ENCODE measurements around the gene KRT12.
"Not testable (repeated sequence)": the region's sequence is repeated elsewhere in the genome, so short reads cannot be mapped to it uniquely, and the experiment has no call there.

The KRT12 gene

DNA sequence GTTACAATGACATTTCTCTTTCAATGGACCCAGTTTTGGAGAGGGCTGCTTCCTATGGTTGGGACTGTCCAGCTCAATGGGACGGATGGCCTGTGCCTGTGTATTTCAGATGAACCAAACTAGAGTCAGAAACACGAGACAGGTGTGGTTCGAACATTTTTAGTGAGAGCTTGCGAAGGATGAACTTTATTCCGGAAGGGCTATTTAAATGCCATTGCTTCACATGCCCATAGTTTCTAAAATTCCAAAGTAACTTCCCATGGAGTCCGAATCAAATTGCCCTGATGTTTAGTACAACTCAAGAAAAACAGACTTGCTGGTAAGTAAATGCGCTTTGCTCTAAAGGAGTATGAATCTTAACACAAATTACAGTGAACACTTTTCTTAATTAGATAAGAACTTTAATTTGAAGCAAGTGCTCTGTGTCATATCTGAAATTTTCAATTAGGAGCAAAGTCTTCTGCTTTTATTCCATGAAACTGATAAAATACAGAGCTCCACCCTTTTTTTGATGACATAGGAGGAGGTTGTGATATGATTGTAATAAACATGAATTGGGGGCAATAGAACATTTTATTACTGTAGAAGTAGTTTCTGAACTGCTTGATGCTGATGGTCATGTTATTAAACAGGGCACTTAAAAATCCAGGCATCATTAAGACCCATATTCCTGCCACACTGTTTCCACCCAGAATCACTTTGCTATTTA, 16.8 kb upstream of the KRT12 start:
- DNase-seq = no peak

DNA sequence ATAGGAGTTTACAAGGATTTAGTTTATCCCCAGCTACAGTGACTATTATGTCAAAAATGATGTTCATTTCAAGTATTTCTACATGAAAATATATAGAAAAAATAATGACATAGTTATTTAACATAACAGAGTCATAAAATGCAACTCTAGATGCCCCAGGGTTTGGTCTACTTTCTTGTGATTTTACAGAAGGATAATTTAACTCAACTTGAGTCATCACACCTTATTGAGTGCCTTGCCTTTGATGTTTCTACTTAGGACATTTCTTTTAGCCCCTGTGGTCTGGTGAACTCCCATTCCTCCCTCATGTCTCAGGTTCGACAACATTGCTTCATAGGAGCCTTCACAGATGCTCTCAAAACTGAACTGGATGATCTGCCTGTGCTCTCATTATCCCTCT, 16.0 kb upstream of the KRT12 start:
- no peak for DNase-seq

DNA sequence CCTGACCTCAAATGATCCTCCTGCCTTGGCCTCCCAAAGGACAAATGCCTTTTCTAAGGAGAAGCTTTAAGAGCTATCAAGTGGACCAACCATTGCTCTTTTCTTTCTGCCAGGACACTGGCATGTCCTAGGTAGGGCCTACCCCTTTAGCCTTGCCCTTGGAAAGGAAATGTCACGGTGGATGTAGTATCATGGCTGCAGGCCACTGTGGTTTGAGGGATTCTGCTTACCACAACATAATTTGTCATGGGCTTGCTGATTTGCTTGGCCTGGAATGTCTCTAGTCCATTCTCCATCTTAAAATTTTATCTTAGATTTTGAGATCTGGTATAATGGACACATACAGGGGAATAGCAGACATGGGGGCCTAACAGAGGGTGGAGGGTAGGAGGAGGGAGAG, 12.0 kb upstream of the KRT12 start:
- no peak for DNase-seq

DNA sequence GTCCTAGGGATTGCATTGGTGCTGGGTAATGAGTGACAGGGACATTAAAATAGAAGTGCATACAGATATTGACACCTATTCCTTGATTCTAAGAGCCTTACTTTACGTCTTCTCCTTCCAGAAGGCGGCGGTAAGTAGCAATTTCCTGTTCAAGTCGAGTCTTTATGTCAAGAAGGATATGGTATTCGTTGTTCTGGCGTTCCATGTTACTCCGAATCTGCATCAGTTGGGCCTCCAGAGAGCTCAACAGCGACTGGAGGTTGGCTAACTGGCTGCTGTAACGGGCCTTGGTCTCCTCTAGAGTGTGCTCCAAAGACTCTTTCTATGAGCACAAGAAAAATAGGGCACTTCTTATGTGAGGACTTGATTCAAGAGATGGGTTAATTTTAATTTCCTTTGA, 11.0 kb upstream of the KRT12 start:
- DNase-seq = no peak

DNA sequence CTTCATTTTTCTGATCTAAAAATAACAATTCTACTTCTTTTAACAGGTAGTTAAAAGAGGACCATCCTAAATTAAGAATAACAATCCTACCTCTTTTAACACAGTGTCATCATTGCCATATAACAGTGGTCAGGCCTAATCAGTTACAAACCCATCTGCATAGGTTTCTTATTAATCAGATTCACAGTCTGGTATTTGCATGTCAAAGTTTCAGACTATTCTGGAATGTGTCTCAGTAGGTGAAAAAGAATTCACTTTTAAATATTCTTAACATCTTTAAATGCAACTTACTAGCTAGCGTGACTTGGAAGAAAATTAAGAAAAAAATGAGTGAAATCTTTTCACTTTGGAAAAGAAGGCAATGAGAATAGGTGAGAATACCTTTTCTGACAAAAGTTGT, 6.8 kb upstream of the KRT12 start:
- DNase-seq = no peak

DNA sequence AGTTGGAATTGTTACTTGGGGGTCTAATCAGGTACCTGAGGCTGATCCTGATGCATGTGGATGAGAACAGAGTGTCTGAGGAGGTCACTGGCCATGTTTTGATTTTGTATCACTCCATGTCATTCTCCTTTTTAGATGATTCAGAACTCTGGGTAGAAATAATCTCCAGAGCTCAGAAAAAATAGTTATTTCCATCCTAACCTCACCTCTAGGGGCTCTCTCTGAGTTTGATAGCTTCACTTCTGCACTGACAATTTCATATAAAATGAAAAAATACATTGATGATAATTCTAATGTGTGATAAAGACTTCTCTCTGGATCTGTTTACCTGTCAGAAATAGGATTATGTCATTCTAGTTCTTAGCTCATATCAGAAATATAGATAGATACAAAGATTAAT, 6.2 kb upstream of the KRT12 start:
- DNase-seq = no peak

DNA sequence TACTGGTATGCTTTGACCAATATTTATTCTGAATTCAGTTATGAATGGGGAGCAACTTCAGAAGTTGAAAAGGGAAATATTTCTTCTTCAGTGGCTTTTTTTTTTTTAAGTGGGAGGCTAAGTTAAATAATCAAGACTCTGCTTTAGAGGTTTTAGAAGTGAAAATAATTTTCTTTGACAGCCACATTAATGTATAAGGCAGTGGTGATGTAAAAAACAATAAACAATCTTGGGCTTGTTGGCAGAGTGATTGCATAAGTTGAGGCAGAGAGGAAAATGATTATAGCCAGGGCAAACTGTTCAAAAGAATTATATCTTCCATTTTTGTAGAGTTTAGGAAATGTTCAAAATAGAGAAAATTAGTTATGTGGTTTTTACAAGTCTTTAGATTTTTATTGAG, 5.4 kb upstream of the KRT12 start:
- no peak for DNase-seq

DNA sequence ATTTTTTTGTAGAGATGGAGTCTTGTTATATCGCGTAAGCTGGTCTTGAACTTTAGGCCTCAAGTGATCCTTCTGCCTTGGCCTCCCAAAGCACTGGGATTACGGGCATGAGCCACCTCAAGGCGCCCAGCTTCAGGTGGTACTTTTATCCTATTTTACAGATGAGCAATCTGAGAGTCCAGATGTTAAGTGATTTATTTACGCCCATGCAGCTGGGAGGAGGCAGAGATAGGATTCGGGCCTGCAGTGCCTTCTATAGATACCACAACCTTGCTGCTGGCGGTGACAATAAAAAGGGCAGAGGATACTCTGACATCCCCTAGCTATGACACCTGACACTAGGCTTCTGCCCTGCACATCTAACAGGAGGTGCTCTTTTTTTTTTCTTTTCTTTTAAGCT, 4.3 kb upstream of the KRT12 start:
- no peak for DNase-seq

DNA sequence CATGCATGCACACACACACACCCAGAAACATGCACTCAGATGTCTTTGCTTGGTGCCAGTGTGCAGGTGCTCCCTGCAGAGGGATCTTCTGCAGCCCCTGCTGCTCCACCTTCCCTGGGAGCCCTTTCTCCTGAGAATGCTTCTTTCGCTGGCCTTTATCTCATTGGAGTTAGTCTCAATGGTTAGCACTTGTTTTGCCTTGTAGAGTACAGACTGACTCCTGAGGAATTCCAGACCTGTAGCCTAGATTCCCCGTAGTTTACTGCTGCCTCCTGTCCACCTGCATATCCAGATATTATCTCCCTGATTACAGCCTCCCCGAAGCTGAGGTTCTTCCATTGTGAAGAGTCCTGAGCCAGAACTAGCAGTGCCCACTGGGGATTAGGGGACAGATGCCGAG, 3.1 kb upstream of the KRT12 start:
- DNase-seq = no peak

DNA sequence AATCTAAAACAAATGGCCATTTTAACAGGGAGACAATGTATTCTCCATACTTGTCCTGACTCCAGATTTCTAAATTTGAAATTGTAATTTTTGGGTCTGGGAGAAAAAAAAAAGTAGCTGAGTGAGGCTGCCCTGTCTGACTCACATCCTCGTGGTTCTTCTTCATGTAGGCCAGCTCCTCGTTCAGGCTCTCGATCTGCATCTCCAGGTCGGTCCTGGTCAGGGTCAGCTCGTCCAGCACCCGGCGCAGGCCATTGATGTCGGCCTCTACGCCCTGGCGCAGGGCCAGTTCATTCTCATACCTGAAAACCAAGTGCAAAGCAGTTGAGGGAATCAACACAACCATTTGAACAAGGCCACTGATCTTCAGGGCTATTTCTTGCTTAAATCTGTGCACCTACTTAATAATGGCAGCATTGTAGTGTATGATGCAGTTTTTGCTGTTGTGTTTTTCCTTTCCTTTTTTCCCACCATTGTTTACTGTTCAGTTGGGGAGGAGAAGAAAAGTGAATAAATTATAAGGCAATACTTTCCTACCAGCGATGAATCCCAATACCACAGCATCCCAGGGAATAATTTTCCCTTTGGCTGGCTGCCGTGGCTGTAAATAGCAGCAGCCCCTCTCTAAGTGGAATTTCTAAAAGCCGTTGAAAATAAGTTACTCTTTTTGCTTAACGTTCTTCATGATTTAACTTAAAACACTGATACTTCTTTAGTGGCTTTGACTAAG, 2.2 kb downstream of the KRT12 start:
- DNase-seq = no peak

DNA sequence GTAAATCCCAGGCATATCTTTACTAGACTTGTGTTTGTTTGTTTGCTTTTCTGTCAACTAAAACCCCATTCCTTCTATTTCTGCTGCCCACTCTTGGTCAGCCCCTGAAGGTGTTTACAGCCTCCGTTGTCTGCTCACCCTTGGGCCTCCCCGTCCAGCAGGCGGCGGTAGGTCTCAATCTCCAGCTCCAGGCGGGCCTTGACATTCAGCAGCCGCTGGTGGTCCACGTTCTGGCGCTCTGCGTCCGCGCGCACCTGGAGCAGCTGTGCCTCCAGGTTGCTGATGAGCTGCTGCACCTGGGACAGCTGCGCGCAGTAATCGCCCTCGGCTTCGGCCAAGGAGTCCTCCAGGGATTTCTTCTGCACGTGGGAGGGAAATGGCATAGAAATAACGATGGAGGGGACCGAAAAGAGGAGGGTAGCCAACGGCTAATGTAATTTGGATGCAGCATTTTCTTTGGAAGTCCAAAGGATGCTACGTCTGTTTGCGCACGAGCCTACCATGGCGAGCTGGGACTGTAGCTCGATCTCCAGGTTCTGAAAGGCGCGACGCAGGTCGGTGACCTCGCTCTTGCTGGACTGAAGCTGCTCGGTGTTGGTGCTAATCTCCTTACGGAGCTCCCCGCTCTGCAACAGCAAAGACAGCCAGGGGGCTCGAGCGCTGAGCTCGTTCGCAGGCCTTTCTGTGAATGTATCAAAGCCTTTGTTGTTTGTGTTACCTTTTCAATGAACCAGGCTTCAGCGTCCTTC, 3.9 kb downstream of the KRT12 start:
- peak in 1 of 2 donors; percentile 20 for DNase-seq

DNA sequence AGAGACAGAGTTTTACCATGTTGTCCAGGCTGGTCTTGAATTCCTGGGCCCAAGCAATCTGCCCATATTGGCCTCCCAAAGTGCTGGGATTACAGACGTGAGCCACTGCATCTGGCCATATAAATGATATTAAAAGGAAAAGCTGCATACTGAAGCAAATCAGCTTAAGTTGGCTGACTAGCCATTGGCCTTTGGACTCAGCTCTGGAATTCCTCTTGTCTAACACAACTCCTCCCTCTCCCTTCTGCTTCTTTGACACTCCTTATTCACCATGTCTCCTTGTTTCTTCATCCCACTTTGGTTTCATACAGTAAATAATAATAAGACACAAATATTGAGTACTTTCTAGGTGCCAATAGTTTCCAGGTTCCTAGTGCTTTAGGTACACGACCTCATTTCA, 7.5 kb downstream of the KRT12 start:
- no peak for DNase-seq

DNA sequence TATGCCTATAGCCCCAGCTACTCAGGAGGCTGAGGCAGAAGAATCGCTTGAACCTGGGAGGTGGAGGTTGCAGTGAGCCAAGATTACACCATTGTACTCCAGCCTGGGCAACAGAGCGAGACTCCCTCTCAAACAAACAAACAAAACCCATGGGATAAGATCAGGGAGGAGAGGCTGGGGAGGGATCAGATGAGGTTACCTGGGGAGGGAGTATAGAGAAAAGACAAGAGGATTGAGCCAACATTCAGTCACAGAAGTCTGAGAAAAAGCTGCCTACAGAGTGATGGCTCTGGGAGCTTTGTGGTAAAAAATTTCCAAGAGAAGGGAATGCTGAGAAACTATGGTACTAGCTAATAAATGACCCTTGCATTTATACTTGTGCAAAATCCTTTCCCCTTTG, 8.4 kb downstream of the KRT12 start:
- not testable (repeated sequence) for DNase-seq

DNA sequence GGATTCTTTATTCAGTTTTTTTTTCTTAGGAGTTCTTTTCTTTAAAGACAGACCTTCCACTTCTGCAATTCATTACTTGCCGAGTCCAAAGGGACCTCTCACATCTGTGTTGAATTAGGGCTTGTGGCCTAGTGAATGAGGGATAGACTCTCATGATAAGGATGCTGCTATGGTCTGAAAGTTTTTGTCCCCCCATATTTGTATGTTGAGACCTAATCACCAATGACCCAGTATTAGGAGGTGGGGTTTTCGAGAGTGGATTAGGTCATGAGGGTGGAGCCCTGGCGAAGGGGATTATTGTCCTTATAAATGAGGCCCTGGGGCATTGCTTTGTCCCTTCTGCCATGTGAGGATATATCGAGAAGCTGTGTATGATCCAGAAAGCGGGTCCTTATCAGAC, 9.5 kb downstream of the KRT12 start:
- DNase-seq = no peak

DNA sequence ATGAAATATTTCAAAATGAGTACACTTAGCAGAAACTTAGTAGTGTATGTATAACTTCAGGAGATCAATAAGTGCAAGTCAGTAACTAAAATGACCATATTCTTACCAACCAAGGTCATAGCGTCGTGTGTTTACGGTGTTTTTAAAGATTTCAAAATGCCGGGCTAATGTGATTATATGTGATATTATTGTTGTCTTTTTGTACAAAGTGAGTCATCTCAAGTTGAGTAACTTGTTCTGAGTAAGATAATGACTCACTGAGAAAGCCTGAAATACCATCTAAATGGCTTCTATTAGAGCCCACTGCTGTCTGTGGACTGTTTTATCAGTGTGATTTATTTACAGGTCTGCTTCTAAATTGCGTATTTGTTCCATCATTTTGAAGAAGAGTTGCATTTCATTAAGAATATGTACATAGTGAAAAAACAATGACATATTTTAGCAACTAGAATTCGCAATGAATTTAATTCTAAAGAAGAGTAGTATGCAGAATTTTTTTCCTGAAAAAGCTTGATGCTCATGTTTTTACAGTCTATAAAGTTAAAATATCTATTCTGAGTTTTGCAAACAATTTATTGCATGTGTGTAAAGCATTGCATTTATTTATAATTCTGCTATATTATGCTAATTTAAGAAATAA, 12.7 kb downstream of the KRT12 start:
- no peak for DNase-seq

DNA sequence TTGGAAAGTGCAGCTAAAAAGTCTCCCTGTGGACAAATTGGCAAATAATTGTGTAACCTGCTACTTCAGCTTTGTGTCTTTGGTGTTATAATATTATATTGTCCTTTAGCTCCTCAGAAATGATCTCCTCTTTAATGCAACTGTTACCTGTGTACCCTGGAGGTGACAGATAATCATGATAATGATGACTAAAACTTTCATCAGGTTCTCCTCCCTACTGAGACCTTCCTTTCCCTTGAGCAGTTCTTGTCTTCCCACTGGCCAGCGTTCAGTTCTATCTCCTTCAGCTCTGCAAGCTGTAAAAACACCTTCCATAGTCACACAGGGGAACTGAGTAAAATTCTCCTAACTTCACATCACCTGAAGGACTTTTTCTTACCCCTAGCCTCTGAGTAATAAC, 14.7 kb downstream of the KRT12 start:
- DNase-seq = no peak

DNA sequence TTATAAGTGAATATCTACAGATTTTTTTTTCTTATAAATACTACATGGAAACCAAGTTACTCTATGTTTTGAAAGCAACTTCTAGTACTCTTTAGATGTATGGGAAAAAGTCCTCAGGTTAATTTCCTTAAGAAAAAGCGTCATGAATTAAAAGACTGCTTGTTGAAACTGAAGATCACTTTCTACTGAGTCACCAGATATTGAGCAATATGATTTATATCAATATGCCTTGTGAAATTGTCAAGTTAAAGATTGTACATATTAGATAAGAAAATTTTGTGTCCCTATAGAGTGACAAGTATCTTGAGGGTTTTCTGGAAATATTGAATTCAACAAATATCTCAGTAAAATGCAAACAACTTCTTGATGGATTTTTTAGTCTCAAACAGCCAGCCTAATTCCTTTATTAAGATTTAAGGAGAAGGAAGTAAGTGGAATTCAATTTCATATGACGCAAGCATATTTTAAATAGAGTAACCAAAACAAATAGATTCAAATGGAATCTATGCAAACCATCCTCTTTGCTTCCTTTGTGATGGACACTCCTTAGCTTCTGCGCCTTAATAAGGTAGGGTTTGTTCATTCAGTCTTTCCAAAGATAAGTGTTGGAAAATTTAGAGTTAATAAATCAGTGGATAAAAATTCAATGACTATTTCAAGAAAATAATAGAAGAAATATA, 16.6 kb downstream of the KRT12 start:
- no peak for DNase-seq

DNA sequence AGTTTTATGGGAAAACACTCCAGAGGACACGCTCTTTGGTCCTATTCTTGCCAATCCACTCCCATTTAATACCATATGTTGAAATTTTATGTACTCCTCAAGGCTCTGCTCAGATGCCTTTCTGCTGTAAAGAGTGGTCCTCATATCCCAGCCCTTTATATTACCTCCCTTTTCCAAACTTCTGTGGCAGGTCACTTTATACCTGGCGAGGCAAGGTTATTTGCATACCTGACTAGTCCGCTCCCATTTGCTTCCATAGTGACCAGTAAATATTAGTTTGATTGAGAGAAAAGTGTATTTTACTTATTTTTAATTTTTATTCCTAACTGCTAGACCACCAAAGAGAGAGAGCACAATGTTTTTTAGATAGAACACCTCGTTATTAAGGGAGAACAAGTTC, 17.3 kb downstream of the KRT12 start:
- DNase-seq = no peak

DNA sequence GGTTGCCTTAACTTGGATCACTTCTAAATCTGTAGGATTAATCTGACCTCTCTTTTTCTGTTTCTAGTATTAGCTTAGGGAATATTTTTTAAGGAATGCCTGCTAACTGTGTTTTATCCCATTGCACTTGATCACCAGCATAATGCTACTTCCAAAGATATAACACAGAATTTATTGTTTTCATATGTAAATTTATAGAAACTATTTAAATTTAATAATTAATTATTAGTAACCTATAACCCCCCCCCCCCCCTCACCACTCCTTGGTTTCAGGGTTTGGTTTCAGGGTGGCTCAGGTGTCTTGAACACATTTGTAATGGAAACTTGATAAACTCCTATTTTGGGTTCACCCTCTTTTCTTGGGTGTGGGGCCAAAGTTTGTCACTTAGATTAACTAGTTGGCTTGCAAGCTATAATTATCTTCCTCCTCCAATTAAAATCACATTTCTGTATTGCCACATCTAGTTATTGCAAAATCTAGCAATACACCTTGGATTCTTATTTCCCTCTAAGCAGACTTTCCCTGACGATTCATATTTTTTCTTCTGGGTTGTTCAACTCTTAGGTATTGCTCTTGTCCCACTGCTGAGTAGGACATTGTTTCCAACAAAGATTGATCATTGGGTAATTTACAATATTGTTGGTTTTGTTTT, 18.3 kb downstream of the KRT12 start:
- no peak for DNase-seq

DNA sequence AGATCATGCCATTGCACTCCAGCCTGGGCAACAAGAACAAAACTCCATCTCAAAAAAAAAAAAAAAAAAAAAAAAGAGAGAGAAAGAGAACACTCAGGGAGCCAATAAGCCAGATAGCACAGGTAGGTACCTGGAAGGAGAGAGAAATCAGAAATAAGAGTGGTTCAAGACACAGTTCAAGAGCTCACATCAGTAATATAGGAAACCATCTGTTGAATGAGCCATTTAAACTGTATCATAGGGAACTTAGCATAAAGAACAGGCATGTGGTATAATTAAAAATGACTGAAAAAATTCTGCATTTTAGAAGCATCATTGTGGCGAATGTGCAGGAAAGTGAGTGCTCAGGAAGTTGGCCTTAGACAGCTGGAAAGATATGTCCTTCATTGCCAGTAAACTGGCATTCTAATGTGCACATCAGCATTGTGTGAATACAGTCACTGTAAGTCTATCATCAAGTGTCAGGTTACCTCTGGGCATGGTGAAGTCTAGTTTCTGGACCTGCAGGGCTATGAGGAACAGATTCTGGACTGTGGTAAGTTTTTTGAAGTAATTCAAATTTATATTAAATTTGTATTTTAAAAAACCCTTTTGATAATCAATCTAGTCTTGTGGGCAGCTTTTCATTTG, 20.4 kb downstream of the KRT12 start:
- no peak for DNase-seq

DNA sequence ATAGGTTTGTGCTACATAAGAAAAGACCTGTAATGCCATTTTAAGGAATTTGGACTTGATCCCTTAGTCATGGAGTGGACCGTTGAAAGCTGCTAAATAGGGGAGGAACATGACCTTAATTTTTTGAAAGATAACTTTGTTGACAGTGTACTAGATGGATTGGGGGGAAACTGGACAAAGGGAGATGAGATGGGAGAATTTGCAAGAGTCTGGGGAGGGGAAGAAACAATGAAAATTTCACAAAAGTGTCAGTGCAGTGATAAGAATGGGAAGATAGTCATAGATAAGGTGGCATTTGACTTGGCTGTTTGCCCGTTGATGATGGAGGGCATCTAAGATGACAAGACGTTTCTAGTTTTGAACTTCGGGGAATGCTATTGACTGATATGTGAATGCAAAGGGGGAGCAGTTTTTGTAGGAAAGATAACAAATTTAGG, 22.3 kb downstream of the KRT12 start:
- no peak for DNase-seq

DNA sequence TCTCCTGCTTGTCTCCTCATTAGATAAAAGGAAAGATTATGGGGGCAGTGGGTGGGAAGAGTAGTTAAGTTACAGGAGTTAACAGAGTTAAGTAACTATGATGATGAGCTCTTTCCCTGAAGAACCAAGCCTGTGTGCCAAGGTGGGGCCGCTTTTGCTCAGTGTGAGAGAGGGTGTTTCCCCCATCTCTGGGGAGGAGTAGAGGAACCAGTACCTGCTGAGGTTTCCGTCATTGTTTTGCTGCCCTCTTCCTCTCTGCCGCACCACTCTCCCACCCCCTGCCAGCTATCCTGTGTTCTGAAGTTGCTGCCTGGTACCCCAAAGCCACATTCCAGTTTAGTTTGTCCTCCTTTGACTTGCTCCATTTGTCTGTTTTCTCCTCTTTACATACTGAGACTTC, 23.8 kb downstream of the KRT12 start:
- DNase-seq = no peak

All from stimulated activated CD4-positive, alpha-beta T cell treated with anti-CD3 and anti-CD28 coated beads, Interleukin-2, amount 100 ng/mL, for 24 hours (primary cell).